Fibroblast of skin of left biceps (primary cell): ENCODE measurements around the gene HMGN5.

Experiments
- DNase-seq, 2 experiments: peaks; one replicate each; pipeline ENCODE4 v3.0.0-alpha.2; 2013; ENCODE audit warnings: low read depth in 2 of 2

HMGN5 gene, protein sequence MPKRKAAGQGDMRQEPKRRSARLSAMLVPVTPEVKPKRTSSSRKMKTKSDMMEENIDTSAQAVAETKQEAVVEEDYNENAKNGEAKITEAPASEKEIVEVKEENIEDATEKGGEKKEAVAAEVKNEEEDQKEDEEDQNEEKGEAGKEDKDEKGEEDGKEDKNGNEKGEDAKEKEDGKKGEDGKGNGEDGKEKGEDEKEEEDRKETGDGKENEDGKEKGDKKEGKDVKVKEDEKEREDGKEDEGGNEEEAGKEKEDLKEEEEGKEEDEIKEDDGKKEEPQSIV

DNA sequence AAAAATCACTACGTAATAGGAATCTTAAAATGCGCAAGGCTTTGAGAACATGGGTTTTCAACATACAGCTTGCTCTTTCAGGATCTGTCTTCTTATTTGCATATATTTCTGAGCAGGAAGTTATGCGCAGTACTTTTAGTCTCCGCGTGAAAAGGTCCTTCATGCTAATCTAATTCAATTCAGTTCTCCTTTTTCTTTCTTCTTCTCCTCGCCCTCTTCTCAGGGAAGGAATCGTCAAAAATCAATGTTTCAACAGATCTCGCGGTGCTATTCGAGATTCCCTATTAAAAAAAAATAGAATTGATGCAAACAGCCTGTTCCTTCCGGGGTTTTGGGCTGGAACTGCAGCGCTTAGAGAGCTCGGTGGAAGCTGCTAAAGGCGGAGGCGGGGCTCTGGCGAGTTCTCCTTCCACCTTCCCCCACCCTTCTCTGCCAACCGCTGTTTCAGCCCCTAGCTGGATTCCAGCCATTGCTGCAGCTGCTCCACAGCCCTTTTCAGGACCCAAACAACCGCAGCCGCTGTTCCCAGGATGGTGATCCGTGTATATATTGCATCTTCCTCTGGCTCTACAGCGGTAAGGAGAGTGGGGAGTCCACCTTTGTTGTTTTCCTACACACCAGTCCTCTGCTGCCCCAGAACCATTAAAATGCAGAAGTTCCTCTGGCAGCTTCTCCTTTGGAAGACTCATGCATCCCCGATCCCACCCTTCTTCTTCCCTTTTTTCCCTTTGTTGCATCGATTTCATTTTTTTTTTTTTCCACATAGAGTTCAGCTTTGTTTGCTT, at the start of gene HMGN5, which contains the start of gene SH3BGRL:
Gene HMGN5, minus strand, starts transcription at position 243 of the 785 bp plus-strand sequence. CDS start 80,364 bp downstream, outside the sequence.
Gene SH3BGRL, plus strand, starts transcription at position 432 of the 785 bp plus-strand sequence. Its CDS starts 99 bp downstream, at position 531.
- peak; percentile 71 to 72 for DNase-seq

DNA sequence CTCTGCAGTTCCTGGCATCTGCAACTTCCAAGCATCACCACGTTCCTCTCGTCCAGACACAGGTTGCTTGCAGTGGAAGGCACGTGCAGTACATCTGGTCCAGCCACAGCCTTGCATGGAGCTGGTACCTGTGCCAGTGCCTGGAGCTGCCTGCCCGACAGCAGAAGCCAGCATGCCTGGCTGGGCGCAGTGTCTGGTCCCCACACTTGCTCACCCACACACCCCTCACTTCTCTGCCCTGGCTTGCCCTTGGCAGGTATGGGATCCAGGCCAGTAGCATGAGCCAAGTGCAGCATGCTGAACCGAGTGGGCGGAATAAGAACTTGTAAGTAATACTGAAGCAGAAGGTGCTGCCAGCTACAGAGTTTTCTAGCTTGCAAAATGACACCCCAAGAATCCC, 40.0 kb upstream of the HMGN5 start:
- no peak for DNase-seq

DNA sequence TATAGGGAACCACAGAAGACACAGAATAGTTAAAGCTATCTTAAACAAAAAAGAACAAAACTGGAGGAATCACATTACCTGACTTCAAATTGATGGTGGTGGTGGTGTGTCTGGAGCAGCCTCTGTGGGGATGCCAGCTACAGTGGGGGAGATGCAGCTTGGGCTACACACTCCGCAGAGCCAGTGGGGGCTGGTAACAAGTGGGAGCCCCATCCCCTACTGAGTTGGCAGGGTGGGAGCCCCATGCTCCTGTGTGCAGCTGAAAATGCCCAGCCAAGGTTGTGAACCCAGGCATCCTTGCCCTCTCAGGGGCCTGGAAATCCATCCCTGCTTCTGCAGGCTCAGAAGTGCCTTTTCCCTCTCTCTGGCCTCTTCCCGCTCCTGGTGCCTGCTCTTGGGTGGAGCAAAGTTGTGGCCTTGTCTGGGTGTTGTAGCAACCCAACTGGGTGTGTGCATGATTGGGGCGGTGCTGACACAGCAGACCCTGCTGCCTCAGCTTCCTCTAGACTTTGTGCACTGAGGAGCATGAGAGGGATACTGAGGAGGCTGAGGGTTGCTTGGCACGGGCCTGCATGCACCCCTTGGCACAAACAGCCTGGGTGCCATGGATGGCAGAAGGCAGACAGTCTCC, 39.1 kb upstream of the HMGN5 start:
- DNase-seq = no peak

DNA sequence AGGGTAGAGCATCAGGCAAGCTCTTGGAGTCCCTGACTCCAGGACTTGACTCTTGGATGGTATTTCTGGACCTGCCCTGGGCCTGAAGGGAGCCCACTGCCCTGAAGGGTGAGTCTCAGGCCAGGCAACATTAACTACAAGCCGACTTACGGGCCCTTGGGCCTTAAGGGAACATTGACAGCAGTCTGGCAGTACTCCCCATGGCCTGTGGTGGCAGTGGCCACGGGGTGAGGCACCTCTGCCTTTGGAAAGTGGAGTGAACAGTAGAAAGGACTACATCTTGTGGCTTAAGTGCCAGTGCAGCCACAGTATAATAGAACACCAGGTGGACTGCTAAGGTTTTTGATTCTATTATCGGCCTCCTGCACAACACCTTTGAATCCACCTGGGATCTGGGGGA, 36.5 kb upstream of the HMGN5 start:
- no peak for DNase-seq

DNA sequence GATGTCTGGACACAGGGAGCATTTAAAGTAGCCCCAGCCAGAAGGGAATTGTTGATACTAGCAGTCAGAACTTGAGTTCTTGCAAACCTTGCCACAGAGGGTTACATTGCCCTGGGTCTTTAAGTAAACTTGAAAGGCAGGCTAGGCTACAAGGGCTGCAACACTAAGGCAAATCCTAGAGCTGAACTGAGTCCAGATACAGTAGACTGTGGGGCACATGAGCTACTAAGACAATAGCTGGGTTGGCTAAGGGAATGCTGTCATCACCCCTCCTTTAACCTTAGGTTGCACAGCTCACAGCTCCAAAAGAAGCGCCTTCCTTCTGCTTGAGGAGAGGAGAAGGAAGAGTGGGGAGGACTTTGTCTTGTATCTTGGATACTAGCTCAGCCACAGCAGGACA, 35.8 kb upstream of the HMGN5 start:
- no peak for DNase-seq

DNA sequence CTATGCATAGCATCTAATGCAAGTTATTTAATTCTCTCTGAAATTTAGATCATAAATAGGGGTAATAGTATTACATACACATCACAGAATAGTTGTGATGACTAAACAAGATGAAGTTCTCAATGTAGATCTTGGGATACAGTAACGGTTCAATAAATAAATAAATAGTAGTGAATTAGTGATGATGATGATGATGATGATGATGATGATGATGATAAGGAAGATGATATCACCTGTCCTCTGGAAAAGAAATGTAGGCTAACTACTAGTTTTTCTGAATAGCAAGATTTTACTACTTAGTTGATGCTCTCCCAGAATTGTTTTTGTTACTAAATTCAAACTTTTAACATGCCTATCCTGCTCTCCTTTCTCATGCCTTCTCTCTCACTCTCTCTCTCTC, 30.5 kb upstream of the HMGN5 start:
- no peak for DNase-seq

DNA sequence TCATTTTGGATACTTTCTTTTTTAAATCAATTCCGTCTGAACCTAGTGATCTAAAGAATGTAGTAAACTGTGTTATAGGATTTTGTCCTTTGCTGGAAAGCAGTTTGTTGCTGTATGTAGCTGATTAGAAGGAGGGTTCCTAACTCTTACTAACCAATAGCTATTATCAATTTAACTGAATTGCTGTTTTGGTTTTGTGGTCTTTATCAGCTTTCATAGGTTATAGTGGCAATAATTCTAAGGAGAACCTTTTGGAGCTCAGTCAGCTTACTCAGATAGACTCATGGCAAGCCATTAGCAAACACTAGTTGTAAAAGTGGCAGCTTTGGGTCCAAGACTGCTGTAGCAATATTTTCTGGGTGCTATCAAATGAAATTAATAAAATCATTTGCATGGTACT, 29.8 kb upstream of the HMGN5 start:
- DNase-seq = no peak

DNA sequence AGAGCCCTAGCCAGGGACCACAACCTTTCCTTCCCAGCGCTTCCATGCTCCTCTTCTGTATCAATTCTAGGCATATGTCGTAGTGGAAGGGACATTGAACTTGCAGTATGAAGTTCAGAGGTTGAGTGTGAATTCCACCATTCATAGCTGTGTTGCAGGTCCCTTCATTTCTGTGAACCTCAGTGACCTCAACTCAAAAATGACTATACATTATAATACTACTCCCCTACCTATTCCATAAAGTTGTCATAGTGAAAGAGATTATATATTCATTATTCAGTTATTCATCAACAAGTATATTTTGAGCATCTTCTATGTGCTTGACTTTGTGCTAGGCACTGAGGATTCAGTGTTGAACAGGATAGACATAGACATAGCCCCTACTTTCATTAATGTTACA, 28.2 kb upstream of the HMGN5 start:
- DNase-seq = no peak

DNA sequence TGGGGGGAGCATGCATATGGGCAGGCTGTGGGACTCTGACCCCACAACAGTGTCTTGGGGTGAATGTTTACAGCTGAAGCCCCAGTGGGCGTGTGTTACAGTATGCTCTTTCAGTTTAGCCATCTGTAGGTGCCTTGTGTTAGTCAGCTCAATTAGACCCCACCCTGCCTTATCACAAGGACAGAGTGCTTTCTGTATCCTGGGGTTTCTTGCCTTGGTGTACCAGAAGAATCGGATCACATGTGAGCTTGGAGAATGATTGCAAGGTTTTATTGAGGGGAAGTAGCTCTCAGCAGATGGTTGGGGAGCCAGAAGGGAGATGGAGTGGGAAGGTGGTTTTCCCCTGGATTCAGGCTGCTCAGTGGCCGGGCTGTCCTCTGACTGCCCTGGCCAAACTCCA, 27.5 kb upstream of the HMGN5 start:
- no peak for DNase-seq

DNA sequence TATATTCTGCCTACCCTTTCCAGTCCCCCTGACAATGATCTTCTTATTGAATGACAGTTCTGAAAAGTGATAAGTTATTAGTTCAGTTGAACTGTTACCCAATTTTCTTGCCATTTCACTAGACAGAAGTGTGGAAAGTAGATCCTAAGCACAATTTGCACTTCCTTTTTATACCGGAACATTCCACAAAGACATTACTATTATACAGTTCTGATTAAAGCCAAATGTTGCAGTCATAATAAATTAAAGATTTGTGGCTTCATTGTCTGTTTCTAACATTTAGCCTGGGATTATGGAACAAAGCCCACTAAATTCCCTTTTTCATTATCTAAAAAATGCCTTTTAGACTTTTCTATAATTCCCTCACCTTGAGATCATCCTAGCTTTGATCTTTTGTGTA, 14.0 kb upstream of the HMGN5 start:
- no peak for DNase-seq

DNA sequence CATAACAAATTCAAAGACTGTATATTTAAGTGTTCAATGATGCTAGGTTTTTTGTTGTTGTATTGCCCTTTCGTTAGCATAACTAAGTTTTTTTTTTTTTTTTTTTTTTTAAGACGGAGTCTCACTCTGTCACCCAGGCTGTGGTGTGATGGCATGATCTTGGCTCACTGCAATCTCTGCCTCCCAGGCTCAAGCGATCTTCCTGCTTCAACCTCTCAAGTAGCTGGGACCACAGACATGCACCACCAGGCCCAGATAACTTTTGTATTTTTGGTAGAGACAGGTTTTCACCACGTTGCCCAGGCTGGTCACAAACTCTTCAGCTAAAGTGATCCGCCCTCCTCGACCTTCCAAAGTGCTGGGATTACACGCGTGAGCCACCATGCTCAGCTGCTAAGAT, 7.2 kb upstream of the HMGN5 start:
- DNase-seq = no peak

DNA sequence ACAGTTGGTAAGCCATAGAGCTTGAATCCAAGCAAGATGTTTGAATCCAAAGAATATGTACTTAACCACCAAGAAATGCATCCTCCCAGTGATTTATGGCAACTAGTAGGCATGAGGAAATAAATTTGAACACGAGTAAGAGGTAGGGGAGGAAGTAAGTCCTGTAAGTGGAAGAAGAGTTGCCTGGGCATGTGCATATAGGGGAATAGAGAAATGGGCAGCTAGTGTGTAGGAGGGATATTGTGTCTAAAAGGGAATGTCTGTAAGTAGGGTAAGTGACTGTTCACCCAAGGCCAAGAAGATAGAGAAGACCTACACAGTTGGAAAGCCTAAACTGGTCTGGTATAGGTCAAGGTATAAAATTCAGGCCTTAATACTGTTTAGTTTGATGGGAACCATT, 4.8 kb upstream of the HMGN5 start:
- no peak for DNase-seq

DNA sequence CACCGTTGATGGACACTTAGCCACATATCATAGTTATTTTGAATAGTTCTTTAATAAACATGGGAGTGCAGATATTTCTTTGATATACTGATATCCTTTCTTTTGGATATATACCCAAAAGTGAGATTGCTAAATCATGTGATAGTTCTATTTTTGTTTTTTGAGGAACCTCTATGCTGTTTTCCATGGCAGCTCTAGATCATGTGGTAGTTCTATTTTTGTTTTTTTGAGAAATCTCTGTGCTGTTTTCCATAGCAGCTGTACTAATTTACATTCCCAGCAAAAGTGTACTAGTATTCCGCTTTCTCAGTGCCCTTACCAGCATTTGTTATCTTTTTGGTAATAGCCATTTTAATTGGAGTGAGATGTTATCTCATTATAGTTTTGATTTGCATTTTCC, 3.8 kb upstream of the HMGN5 start:
- no peak for DNase-seq

DNA sequence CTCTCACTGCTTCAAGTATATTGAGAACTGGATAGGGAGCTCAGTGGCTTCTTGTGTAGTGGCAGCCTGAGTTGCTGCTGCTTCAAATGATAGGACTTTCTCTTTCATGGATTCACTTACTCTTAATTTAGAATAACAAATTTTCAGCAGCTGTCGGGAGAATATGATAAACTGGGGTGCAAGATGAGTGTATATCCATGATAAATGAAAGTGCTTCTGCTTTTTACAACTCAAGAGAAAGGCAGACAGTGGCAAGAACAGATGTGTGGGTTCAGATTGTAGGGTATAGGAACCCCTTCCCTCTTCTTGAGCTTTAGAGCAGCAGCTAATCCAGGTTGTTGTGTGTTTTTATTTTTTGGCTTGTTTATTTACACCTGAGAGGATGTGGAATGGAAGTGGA, 1.2 kb upstream of the HMGN5 start:
- no peak for DNase-seq

DNA sequence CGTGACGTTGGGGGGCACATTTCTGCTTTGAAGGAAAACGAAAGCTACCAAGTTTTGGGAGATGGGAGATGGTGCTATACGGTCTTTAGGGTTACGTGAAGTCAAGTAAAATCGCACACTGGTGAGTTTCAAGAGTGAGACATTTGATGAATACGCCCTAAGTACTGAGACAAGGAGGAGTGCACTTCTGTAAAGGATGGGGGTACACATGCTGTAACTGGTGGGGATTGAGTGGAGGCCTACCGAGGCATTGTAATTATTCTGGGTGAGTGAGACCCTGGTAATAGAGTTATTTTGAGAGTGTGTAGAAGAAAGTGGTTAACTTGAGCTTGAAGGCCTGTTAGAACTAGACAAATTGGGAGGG, 725 bp upstream of the HMGN5 start:
- DNase-seq = no peak

DNA sequence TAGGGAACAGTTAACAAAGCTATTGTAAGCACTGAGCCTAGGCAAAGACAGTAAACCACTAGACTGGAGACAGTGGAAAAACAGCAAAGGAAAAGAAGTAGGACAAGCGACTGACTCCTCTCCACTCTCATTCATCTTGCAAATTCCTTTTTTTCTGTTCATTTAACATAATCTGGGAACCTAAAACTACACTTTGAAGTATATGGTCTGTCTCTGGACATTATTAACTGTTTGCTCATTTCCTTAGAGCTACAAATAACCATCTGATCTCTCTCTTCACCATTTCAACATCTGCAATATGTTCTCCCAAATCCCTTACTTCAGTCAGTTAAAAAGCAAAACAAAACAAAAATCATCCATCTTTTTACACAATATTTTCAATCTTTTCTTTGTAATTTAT, 642 bp downstream of the HMGN5 start:
- DNase-seq = no peak

DNA sequence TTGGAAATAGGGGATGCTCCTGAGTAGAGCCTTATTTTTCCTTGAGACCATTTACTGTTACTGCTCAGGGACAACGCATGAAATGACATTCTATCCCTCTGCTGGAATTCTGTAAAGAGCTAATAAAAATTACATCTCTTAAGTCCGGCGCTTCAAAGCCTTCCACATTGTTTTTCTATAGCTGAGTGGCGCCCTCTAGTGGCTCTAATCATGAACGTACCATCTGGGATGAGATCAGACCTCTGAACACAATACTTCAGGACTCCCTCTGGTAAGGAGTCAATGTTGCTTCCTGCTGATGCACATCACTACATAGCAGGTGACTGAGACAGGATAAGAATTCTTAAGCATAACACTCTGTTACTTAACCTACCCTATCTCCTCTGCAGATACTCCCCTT, 6.0 kb downstream of the HMGN5 start:
- no peak for DNase-seq

DNA sequence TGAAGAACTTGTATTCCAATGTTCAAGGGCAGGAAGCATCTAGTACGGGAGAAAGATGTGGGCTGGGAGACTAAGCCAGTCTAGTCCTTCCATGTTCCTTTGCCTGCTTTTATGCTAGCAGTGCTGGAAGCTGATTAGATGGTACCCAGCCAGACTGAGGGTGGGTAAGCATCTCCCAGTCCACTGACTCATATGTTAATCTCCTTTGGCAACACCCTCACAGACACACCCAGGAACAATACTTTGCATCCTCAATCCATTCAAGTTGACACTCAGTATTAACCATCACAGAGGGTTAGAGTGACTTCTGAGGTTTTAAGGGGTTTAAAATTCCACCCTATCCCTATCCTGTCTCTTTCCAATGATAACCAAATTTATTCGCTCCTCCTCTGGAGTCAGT, 6.5 kb downstream of the HMGN5 start:
- no peak for DNase-seq

DNA sequence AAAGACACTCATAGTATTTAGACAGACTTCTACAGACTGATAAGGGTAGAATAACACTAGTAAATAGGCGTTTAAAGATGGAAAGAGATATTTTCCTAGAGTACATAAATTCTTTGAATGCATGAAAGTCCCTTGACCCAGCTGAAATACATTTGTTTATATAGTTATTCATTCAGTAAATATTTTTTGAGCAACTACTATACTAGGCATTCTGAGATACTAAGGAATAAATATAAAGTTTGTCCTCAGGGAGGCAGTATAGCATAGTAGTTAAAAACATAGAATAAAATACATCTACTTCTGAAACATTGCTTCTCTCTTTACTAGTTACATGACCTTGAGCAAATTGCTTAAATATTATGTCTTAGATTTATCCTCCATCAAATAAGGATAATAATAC, 27.4 kb downstream of the HMGN5 start:
- no peak for DNase-seq

DNA sequence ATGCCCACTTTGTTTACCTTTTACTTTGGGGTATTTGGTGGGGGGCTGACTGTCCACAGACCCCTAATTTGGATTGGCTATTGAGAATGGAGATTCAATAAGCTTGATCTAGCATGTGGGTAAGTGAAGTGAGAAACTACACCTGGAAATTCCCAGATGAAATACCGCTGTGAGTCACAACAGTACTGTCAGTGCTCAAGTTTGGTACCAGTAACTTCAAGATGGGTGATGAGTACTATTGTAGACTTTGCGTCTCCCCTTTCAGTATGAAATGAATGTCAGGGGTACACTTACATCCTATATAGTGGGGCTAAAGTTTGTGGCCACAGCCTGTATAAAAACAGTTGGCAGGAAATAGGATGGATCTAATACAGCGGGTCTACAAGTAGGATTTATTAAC, 33.3 kb downstream of the HMGN5 start:
- no peak for DNase-seq

DNA sequence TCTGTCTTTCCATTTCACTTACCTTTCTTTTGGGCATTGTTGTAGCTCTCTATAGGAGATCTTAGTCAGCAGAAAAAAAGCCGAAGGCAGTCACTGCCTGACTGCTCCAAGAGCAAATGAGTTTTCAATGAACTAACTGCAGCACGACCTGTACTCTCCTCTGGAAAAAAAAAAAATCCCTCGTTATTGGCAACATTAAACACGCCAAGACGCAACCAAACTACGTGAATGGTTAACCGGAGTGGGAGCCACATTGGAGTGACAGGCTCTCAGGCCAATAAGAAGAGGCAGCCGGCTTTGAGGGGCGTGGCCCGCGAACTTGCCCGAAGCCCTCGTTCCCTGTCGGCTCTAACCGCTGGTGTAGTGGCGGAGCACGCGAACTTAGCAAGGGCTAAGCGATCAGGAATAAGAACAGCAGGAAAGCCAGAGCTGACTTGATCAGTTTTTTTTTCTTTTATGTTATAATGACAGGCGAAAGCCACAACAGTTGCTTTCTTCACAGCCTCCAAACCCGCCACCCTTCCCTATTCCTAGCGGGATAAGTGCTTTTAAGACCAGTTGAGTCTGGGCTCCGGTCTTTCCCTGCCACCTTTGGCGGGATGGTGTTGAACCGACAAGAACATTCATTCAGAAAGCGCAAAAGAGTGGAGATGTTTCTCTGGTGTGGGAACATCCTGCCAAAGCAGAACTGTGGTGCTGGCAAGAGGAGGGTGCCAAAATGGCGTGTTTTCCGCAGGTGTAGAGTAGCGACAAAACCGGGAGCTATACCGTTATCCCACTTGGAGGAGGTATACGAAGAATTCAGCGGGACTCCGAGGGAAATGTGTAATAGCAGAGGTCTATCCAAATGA, 80.0 kb downstream of the HMGN5 start:
- peak; percentile 80 to 83 for DNase-seq

DNA sequence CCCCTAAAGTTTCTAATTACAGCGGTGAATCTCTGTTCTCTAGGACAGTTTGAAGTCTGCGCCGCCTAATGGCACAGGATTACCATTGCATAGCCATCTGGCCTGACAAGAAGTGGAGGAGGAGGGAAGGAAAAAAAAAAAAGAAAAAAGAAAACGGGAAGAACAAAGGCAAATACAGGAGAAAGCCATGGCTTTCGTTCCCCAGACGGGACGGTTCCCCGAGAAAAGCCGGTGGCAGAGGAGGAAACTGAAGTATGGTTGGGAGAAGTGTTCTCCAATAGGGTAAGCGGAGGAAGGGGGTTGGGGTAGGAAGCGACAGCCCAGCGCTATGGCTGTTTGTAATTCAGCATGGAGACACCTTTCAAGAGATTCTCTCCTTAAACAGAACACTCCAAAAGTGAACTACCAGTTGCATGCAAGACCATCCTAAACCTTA, 80.8 kb downstream of the HMGN5 start:
- peak; percentile 8 to 9 for DNase-seq
